A549 (cell line): ENCODE results near the gene MSI2.

ENCODE experiments used
- CHD4 ChIP-seq: fragments of 200-600 bp; sonication (generic); IDR thresholded peaks from 2 replicates; pipeline ENCODE4 v1.6.1; 2016; ENCODE audit warnings: antibody characterized with exemption, mild to moderate bottlenecking, borderline replicate concordance
- CTCF ChIP-seq: fragments of >200 bp; sonication (Bioruptor Twin); formaldehyde crosslinking; IDR thresholded peaks from 3 replicates; pipeline ENCODE4 v1.5.1; 2016
- HMGXB4 ChIP-seq: fragments of 250-450 bp; sonication (Bioruptor Pico); IDR thresholded peaks from 2 replicates; pipeline ENCODE4 v1.5.0; 2021; ENCODE audit warnings: mild to moderate bottlenecking, moderate library complexity, borderline replicate concordance
- MAX ChIP-seq: IDR thresholded peaks from 2 replicates; pipeline ENCODE4 v1.6.1; 2012
- MAZ ChIP-seq: fragments of 150-350 bp; IDR thresholded peaks from 2 replicates; pipeline ENCODE4 v1.6.1; 2014; ENCODE audit warnings: antibody characterized with exemption, low read depth, low read length, borderline replicate concordance
- NFE2L2 ChIP-seq: fragments of 150-350 bp; conservative IDR thresholded peaks from 2 replicates; pipeline ENCODE4 v1.6.1; 2014; ENCODE audit warnings: low read length
- NPAS2 ChIP-seq: fragments of 250-450 bp; sonication (Bioruptor Pico); IDR thresholded peaks from 2 replicates; pipeline ENCODE4 v1.8.0; 2022; ENCODE audit warnings: mild to moderate bottlenecking, moderate library complexity, borderline replicate concordance
- PHF8 ChIP-seq: fragments of 200-600 bp; sonication (generic); IDR thresholded peaks from 2 replicates; pipeline ENCODE4 v1.6.1; 2016; ENCODE audit warnings: low read depth, mild to moderate bottlenecking, antibody characterized with exemption, moderate library complexity, borderline replicate concordance
- POLR2A ChIP-seq: IDR thresholded peaks from 2 replicates; pipeline ENCODE4 v1.6.1; 2012; ENCODE audit warnings: mild to moderate bottlenecking, low read length
- POLR2AphosphoS2 ChIP-seq: conservative IDR thresholded peaks from 2 replicates; pipeline ENCODE4 v1.6.1; 2012; ENCODE audit warnings: low read length, improper control_type of control experiment, inconsistent platforms
- REST ChIP-seq: fragments of 200-600 bp; sonication (generic); IDR thresholded peaks from 2 replicates; pipeline ENCODE4 v1.6.1; 2016; ENCODE audit warnings: antibody characterized with exemption, mild to moderate bottlenecking, moderate library complexity

GRCh38 chr17:57294629-57295501, 38.5 kb downstream of the MSI2 start:
- TF ChIP-seq PHF8 (no peak), MAZ (no peak), POLR2A (no peak), MAX (no peak), NPAS2 (CRISPR knock-in tag) (no peak), CTCF (no peak), POLR2AphosphoS2 (no peak), HMGXB4 (CRISPR knock-in tag) (no peak), REST (no peak), CHD4 (no peak), NFE2L2 (no peak)
